ENCODE data around the gene AUTS2. TPM values are rescaled to one million over a fixed set of nuclear protein-coding genes. Genes with fewer than 3 reads are reported as not detected.

AUTS2 gene
- total and polyA plus RNA-seq, 4 donors: 4.9 to 24.4 (median 7.0) TPM

GRCh38 chr7:70529436-70529835, 931.2 kb downstream of the AUTS2 start:
- 93% methylated on average over 5 of the region's 5 CpGs for WGBS
- Histone ChIP-seq H3K27me3 (ENCODE audit: control insufficient read depth in 4 of 4, insufficient read depth in 4 of 4, low read length in 3 of 4) (no peaks in the 10 kb centered on the region), H3K9ac (ENCODE audit: low read depth in 1 of 2, low read length in 2 of 2) (no peak overlapping the region)

GRCh38 chr7:70529914-70530585, 931.8 kb downstream of the AUTS2 start:
- Histone ChIP-seq H3K36me3 (ENCODE audit: control insufficient read depth in 4 of 4, insufficient read depth in 3 of 4, low read depth in 1 of 4, low read length in 3 of 4) (no peaks in the 10 kb centered on the region), H3K27ac (ENCODE audit: low read depth in 1 of 2, low read length in 2 of 2) (no peak overlapping the region), H3K4me1 (ENCODE audit: control insufficient read depth in 4 of 4, insufficient read depth in 4 of 4, low read length in 3 of 4) (peaks cover 0 to 1% (median 0%) of the 10 kb centered on the region in 4 donors), H3K9ac (ENCODE audit: low read depth in 1 of 2, low read length in 2 of 2) (no peak overlapping the region), H3K27me3 (ENCODE audit: control insufficient read depth in 4 of 4, insufficient read depth in 4 of 4, low read length in 3 of 4) (no peaks in the 10 kb centered on the region), H3K9me3 (ENCODE audit: control insufficient read depth in 4 of 4, low read length in 3 of 4) (no peaks in the 10 kb centered on the region), H3K4me3 (ENCODE audit: low read depth in 1 of 3, low read length in 3 of 3) (no peak overlapping the region)
- peak; percentile 28 for TF ChIP-seq YY1 (IDR thresholded peaks at IDR 0.05)
- TF ChIP-seq HNF4G (IDR thresholded peaks at IDR 0.05): no peak
- 88% methylated on average over 8 of the region's 8 CpGs for WGBS
- no peak for DNase-seq (ENCODE audit: low spot score)

More at GRCh38 chr7:70529436-70529835, 931.2 kb downstream of the AUTS2 start:
- H3K4me1 ChIP-seq (ENCODE audit: control insufficient read depth in 4 of 4, insufficient read depth in 4 of 4, low read length in 3 of 4): peaks cover 0 to 1% (median 0%) of the 10 kb centered on the region in 4 donors
- TF ChIP-seq JUND (IDR thresholded peaks at IDR 0.05): no peak
- no peak for TF ChIP-seq RXRA (IDR thresholded peaks at IDR 0.05)
- no peak for TF ChIP-seq HNF4G (IDR thresholded peaks at IDR 0.05)
- no peak for TF ChIP-seq ZBTB33 (IDR thresholded peaks at IDR 0.05)
- TF ChIP-seq TAF1 (conservative IDR thresholded peaks at IDR 0.05): no peak
- no peak overlapping the region for H3K4me3 ChIP-seq (ENCODE audit: low read depth in 1 of 3, low read length in 3 of 3)
- no peak overlapping the region for H3K27ac ChIP-seq (ENCODE audit: low read depth in 1 of 2, low read length in 2 of 2)
- no peaks in the 10 kb centered on the region for H3K9me3 ChIP-seq (ENCODE audit: control insufficient read depth in 4 of 4, low read length in 3 of 4)
- no peak for DNase-seq (ENCODE audit: low spot score)
- H3K36me3 ChIP-seq (ENCODE audit: control insufficient read depth in 4 of 4, insufficient read depth in 3 of 4, low read depth in 1 of 4, low read length in 3 of 4): no peaks in the 10 kb centered on the region

DNA sequence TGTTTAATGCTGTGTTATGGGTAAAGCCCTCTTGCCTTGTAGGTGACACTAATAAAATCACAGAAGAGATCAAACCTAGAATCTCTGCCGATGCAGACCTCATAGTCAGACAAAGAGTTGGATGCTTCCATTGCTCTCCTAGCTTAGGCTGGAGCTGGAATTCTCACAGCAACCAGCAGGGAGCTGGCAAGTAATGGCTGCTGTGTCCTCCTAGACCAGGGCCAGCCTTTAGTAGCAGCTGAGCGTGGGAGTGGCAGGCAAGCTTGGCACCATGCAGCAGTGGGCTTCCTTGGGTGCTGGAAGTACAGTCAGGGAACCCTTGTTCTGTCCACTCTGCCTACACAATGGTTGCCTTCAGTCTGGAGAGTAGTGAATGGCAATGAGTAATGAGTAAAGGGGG, 935.3 kb downstream of the AUTS2 start:
- no peaks in the 10 kb centered on the region for H3K9me3 ChIP-seq (ENCODE audit: control insufficient read depth in 4 of 4, low read length in 3 of 4)
- no peak overlapping the region for H3K4me3 ChIP-seq (ENCODE audit: low read depth in 1 of 3, low read length in 3 of 3)
- no peaks in the 10 kb centered on the region for H3K36me3 ChIP-seq (ENCODE audit: control insufficient read depth in 4 of 4, insufficient read depth in 3 of 4, low read depth in 1 of 4, low read length in 3 of 4)
- 93% methylated on average over 2 of the region's 2 CpGs for WGBS
- no peak overlapping the region for H3K9ac ChIP-seq (ENCODE audit: low read depth in 1 of 2, low read length in 2 of 2)
- peaks cover 0 to 1% (median 0%) of the 10 kb centered on the region in 4 donors for H3K4me1 ChIP-seq (ENCODE audit: control insufficient read depth in 4 of 4, insufficient read depth in 4 of 4, low read length in 3 of 4)
- no peak for DNase-seq (ENCODE audit: low spot score)
- TF ChIP-seq ATF3 (IDR thresholded peaks at IDR 0.05) (no peak), NR2F2 (IDR thresholded peaks at IDR 0.05) (no peak), JUND (IDR thresholded peaks at IDR 0.05) (no peak), ZBTB33 (IDR thresholded peaks at IDR 0.05) (no peak), RXRA (IDR thresholded peaks at IDR 0.05) (no peak), RAD21 (IDR thresholded peaks at IDR 0.05) (no peak), FOXA2 (IDR thresholded peaks at IDR 0.05) (no peak), REST (IDR thresholded peaks at IDR 0.05) (no peak), SP1 (IDR thresholded peaks at IDR 0.05) (no peak)
- TF ChIP-seq, protein P1, sequence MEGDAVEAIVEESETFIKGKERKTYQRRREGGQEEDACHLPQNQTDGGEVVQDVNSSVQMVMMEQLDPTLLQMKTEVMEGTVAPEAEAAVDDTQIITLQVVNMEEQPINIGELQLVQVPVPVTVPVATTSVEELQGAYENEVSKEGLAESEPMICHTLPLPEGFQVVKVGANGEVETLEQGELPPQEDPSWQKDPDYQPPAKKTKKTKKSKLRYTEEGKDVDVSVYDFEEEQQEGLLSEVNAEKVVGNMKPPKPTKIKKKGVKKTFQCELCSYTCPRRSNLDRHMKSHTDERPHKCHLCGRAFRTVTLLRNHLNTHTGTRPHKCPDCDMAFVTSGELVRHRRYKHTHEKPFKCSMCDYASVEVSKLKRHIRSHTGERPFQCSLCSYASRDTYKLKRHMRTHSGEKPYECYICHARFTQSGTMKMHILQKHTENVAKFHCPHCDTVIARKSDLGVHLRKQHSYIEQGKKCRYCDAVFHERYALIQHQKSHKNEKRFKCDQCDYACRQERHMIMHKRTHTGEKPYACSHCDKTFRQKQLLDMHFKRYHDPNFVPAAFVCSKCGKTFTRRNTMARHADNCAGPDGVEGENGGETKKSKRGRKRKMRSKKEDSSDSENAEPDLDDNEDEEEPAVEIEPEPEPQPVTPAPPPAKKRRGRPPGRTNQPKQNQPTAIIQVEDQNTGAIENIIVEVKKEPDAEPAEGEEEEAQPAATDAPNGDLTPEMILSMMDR (IDR thresholded peaks at IDR 0.05; ENCODE audit: low read depth, low read length, missing input control): no peak
- no peak overlapping the region for H3K27ac ChIP-seq (ENCODE audit: low read depth in 1 of 2, low read length in 2 of 2)
- H3K27me3 ChIP-seq (ENCODE audit: control insufficient read depth in 4 of 4, insufficient read depth in 4 of 4, low read length in 3 of 4): no peaks in the 10 kb centered on the region
